ENCODE data around the gene MISP3. TPM values are rescaled to one million over a fixed set of nuclear protein-coding genes. Genes with fewer than 3 reads are reported as not detected.
A peak's percentile ranks its signal among the peaks of the same experiment; 100 is the strongest.
"Not testable (repeated sequence)": the region's sequence is repeated elsewhere in the genome, so short reads cannot be mapped to it uniquely, and the experiment has no call there.

Gene MISP3
- total RNA-seq, 2 experiments from 2014 or later = 1.0 to 1.1 TPM

- Mint-ChIP-seq H3K4me3 (no peak overlapping the region), H3K27ac (no peak overlapping the region), H3K36me3 (ENCODE audit: low read depth) (peaks cover 36% of the 10 kb centered on the region), H3K4me1 (ENCODE audit: low read depth) (peaks cover 20% of the 10 kb centered on the region), H3K9me3 (ENCODE audit: insufficient read depth) (no peaks in the 10 kb centered on the region), H3K27me3 (ENCODE audit: low read depth) (no peaks in the 10 kb centered on the region)
- DNase-seq = no peak
- POLR2A ChIA-PET = no interaction called here
- CTCF ChIA-PET = no interaction called here
- no peak for ATAC-seq
Observed at GRCh38 chr19:14035706-14036105, 36.9 kb upstream of the MISP3 start.

GRCh38 chr19:14039181-14039580, 33.4 kb upstream of the MISP3 start:
- DNase-seq (no peak), ATAC-seq (no peak)
- ChIA-PET CTCF (interaction anchor here (1.2 to 1.7 kb wide), 2 partner anchors 9 to 20 kb away, joined by 3 to 4 read pairs; no protein-coding TSS in a partner anchor), POLR2A (interaction anchor here (0.8 kb wide), 1 partner anchor 15 kb away, joined by 3 read pairs; no protein-coding TSS in a partner anchor)
- peaks cover 21% of the 10 kb centered on the region for H3K4me1 Mint-ChIP-seq (ENCODE audit: low read depth)
- no peak overlapping the region for H3K4me3 Mint-ChIP-seq
- no peaks in the 10 kb centered on the region for H3K27me3 Mint-ChIP-seq (ENCODE audit: low read depth)
- peak overlapping the region; percentile 30 for H3K27ac Mint-ChIP-seq
- no peaks in the 10 kb centered on the region for H3K9me3 Mint-ChIP-seq (ENCODE audit: insufficient read depth)
- peaks cover 43% of the 10 kb centered on the region for H3K36me3 Mint-ChIP-seq (ENCODE audit: low read depth)

DNA sequence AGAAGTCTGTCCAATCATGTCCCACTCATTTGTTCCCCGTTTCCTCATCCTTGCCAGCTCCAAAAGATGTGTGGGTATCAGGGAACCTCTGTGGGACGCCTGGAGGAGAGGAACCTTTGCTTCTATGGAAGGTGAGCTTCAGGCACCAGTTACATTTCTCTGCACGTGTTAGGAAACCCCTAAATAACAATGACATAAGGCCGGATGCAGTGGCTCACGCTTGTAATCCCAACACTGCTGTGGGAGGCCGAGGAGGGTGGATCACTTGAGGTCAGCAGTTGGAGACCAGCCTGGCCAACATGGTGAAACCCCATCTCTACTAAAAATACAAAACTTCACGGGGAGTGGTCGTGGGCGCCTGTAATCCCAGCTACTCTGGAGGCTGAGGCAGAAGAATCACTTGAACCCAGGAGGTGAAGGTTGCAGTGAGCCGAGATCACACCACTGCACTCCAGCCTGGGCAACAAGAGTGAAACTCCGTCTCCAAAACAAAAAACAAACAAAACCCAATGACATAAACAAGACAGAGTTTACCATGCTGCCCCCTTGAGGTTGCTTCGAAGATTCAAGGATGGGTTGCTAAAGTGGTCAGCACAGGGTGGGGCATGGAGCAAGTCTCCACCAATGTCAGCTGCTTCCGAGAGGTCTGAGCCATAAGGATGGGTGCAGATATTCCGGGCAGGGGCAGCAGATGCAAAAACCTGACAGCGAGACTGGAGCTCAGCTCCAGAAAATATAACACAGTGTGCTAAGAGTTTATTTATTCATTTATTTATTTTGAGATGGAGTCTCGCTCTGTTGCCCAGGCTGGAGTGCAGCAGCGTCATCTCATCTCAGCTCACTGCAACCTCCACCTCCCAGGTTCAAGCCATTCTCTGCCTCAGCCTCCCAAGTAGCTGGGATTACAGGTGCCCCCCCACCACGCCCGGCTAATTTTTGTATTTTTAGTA, 29.7 kb upstream of the MISP3 start:
- Mint-ChIP-seq H3K27ac (peak overlapping the region; percentile 66), H3K36me3 (ENCODE audit: low read depth) (peaks cover 51% of the 10 kb centered on the region), H3K4me1 (ENCODE audit: low read depth) (peaks cover 18% of the 10 kb centered on the region)
- POLR2A ChIA-PET = interaction anchor here (0.8 to 2.7 kb wide), 4 partner anchors 10 to 57 kb away, joined by 3 to 14 read pairs (median 4); partner anchors contain the start of genes IL27RA and RFX1
- peak; percentile 67 for DNase-seq
- H3K9me3 Mint-ChIP-seq (ENCODE audit: insufficient read depth); H3K27me3 Mint-ChIP-seq (ENCODE audit: low read depth); H3K4me3 Mint-ChIP-seq: not testable (repeated sequence)
- ATAC-seq = peak; percentile 86
- CTCF ChIA-PET = interaction anchor here (0.8 to 3.9 kb wide), 14 partner anchors 10 to 164 kb away, joined by 3 to 23 read pairs (median 4); partner anchors contain the start of gene IL27RA

DNA sequence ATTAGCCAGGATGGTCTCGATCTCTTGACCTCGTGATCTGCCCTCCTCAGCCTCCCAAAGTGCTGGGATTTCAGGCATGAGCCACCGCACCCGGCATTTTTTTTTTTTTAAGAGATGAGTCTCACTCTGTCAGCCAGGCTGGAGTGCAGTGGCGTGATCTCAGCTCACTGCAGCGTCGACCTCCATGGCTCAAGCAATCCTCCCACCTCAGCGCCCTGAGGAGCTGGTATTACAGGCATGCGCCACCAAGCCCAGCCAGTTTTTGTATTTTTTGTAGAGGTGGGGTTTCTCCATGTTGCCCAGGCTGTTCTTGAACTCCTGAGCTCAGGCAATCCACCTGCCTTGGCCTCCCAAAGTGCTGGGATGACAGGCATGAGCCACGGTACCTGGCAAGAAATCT, 24.7 kb upstream of the MISP3 start:
- not testable (repeated sequence) for H3K4me1 Mint-ChIP-seq (ENCODE audit: low read depth); H3K4me3 Mint-ChIP-seq; ATAC-seq; DNase-seq; H3K9me3 Mint-ChIP-seq (ENCODE audit: insufficient read depth); H3K27me3 Mint-ChIP-seq (ENCODE audit: low read depth); H3K27ac Mint-ChIP-seq
- CTCF ChIA-PET = interaction anchor here (0.6 to 4.3 kb wide), 24 partner anchors 8 to 181 kb away, joined by 3 to 36 read pairs (median 4); partner anchors contain the start of genes IL27RA and MISP3
- peaks cover 56% of the 10 kb centered on the region for H3K36me3 Mint-ChIP-seq (ENCODE audit: low read depth)
- POLR2A ChIA-PET = interaction anchor here (1.1 kb wide), 1 partner anchor 16 kb away, joined by 6 read pairs; the partner anchor contains the start of gene IL27RA

GRCh38 chr19:14048443-14049153, 24.0 kb upstream of the MISP3 start:
- Mint-ChIP-seq H3K9me3 (ENCODE audit: insufficient read depth) (no peaks in the 10 kb centered on the region), H3K36me3 (ENCODE audit: low read depth) (peaks cover 58% of the 10 kb centered on the region), H3K27me3 (ENCODE audit: low read depth) (no peaks in the 10 kb centered on the region), H3K27ac (no peak overlapping the region), H3K4me3 (no peak overlapping the region), H3K4me1 (ENCODE audit: low read depth) (peaks cover 7% of the 10 kb centered on the region)
- peak; percentile 71 for ATAC-seq
- ChIA-PET POLR2A (interaction anchor here (0.6 to 1.1 kb wide), 2 partner anchors 17 to 465 kb away, joined by 6 to 8 read pairs; partner anchors contain the start of gene IL27RA), CTCF (interaction anchor here (0.6 to 4.3 kb wide), 26 partner anchors 8 to 706 kb away, joined by 3 to 36 read pairs (median 4); partner anchors contain the start of genes IL27RA and MISP3)
- DNase-seq = peak; percentile 78

DNA sequence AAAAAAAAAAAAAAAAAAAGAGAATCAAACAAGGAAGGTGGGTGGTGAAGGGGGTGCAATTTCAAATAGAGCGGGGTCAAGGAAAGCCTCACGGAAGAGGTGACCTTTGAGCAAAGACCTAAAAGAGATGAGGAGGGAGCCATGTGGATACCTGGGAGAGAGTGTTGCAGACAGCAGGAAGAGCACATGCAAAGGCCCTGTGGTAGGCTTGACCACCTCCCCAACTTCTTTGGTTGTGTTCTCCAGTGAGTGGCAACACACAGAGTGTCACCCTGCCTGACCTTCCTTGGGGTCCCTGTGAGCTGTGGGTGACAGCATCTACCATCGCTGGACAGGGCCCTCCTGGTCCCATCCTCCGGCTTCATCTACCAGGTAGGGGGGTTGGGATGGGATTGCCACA, 22.1 kb upstream of the MISP3 start:
- H3K36me3 Mint-ChIP-seq (ENCODE audit: low read depth) = peaks cover 55% of the 10 kb centered on the region
- H3K9me3 Mint-ChIP-seq (ENCODE audit: insufficient read depth) = no peaks in the 10 kb centered on the region
- H3K27ac Mint-ChIP-seq = no peak overlapping the region
- DNase-seq (no peak), ATAC-seq (no peak)
- POLR2A ChIA-PET = no interaction called here
- peaks cover 7% of the 10 kb centered on the region for H3K4me1 Mint-ChIP-seq (ENCODE audit: low read depth)
- CTCF ChIA-PET = interaction anchor here (4.3 kb wide), 1 partner anchor 9 kb away, joined by 36 read pairs; no protein-coding TSS in a partner anchor
- H3K27me3 Mint-ChIP-seq (ENCODE audit: low read depth) = peaks cover 4% of the 10 kb centered on the region
- no peak overlapping the region for H3K4me3 Mint-ChIP-seq

DNA sequence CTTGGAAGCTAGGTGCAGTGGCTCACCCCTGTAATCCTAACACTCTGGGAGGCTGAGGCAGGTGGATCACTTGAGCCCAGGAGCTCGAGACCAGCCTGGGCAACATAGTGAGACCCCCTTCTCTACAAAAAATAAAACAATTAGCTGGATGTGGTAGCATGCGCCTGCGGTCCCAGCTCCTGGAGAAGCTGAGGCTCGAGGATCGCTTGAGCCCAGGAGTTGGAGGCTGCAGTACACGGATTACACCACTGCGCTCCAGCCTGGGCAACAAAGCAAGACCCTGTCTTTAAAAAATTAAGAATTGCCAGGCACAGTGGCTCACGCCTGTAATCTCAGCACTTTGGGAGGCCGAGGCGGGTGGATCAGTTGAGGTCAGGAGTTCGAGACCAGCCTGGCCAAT, 21.6 kb upstream of the MISP3 start:
- DNase-seq; ATAC-seq; H3K27ac Mint-ChIP-seq; H3K9me3 Mint-ChIP-seq (ENCODE audit: insufficient read depth); POLR2A ChIA-PET; H3K27me3 Mint-ChIP-seq (ENCODE audit: low read depth); H3K4me3 Mint-ChIP-seq; H3K4me1 Mint-ChIP-seq (ENCODE audit: low read depth): not testable (repeated sequence)
- peaks cover 53% of the 10 kb centered on the region for H3K36me3 Mint-ChIP-seq (ENCODE audit: low read depth)
- CTCF ChIA-PET = interaction anchor here (4.3 kb wide), 1 partner anchor 9 kb away, joined by 36 read pairs; no protein-coding TSS in a partner anchor

GRCh38 chr19:14051980-14052379, 20.6 kb upstream of the MISP3 start:
- ChIA-PET POLR2A (no interaction called here), CTCF (interaction anchor here (1.0 to 4.3 kb wide), 2 partner anchors 8 to 17 kb away, joined by 3 to 36 read pairs; no protein-coding TSS in a partner anchor)
- Mint-ChIP-seq H3K27me3 (ENCODE audit: low read depth) (peaks cover 9% of the 10 kb centered on the region), H3K4me1 (ENCODE audit: low read depth) (peaks cover 7% of the 10 kb centered on the region), H3K36me3 (ENCODE audit: low read depth) (peaks cover 45% of the 10 kb centered on the region), H3K4me3 (no peak overlapping the region), H3K27ac (no peak overlapping the region), H3K9me3 (ENCODE audit: insufficient read depth) (no peaks in the 10 kb centered on the region)
- DNase-seq = no peak
- no peak for ATAC-seq

DNA sequence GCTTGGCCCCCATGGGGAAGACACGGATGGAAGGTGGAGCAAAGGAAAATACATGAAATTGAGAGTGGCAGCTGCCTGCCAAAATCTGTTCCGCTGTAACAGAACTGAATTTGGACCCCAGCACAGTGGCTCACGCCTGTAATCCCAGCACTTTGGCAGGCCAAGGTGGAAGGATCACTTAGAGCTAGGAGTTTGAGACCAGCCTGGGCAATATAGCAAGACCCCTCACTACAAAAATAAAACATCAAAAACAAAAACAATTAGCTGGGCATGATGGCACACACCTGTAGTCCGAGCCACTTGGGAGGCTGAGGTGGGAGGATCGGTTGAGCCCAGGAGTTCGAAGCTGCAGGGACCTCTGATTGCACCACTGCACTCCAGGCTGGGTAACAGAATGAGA, 20.1 kb upstream of the MISP3 start:
- no peak for ATAC-seq
- Mint-ChIP-seq H3K4me1 (ENCODE audit: low read depth) (peaks cover 5% of the 10 kb centered on the region), H3K4me3 (no peak overlapping the region), H3K27ac (no peak overlapping the region), H3K9me3 (ENCODE audit: insufficient read depth) (no peaks in the 10 kb centered on the region), H3K36me3 (ENCODE audit: low read depth) (peaks cover 42% of the 10 kb centered on the region), H3K27me3 (ENCODE audit: low read depth) (peaks cover 12% of the 10 kb centered on the region)
- POLR2A ChIA-PET = interaction anchor here (0.7 to 1.5 kb wide), 3 partner anchors 9 to 84 kb away, joined by 3 to 6 read pairs (median 3); partner anchors contain the start of genes ASF1B and IL27RA
- no peak for DNase-seq
- CTCF ChIA-PET = interaction anchor here (0.8 to 1.3 kb wide), 6 partner anchors 9 to 173 kb away, joined by 3 to 5 read pairs (median 4); partner anchors contain the start of genes IL27RA and MISP3

GRCh38 chr19:14053032-14053431, 19.6 kb upstream of the MISP3 start:
- Mint-ChIP-seq H3K9me3 (ENCODE audit: insufficient read depth) (no peaks in the 10 kb centered on the region), H3K27ac (no peak overlapping the region), H3K4me3 (no peak overlapping the region), H3K36me3 (ENCODE audit: low read depth) (peaks cover 39% of the 10 kb centered on the region), H3K27me3 (ENCODE audit: low read depth) (peaks cover 17% of the 10 kb centered on the region), H3K4me1 (ENCODE audit: low read depth) (peaks cover 9% of the 10 kb centered on the region)
- no peak for DNase-seq
- CTCF ChIA-PET = interaction anchor here (0.8 to 1.3 kb wide), 8 partner anchors 10 to 174 kb away, joined by 3 to 5 read pairs (median 4); partner anchors contain the start of genes ASF1B, IL27RA and MISP3
- ATAC-seq = no peak
- POLR2A ChIA-PET = interaction anchor here (0.7 to 1.5 kb wide), 3 partner anchors 10 to 84 kb away, joined by 3 to 6 read pairs (median 3); partner anchors contain the start of genes ASF1B and IL27RA

- no peak for ATAC-seq
- Mint-ChIP-seq H3K36me3 (ENCODE audit: low read depth) (peaks cover 35% of the 10 kb centered on the region), H3K27ac (no peak overlapping the region), H3K4me3 (no peak overlapping the region), H3K27me3 (ENCODE audit: low read depth) (peaks cover 21% of the 10 kb centered on the region), H3K4me1 (ENCODE audit: low read depth) (peaks cover 13% of the 10 kb centered on the region), H3K9me3 (ENCODE audit: insufficient read depth) (no peaks in the 10 kb centered on the region)
- POLR2A ChIA-PET = interaction anchor here (0.7 to 1.5 kb wide), 2 partner anchors 14 to 22 kb away, joined by 3 to 6 read pairs; partner anchors contain the start of gene IL27RA
- CTCF ChIA-PET = interaction anchor here (0.9 to 1.3 kb wide), 4 partner anchors 18 to 83 kb away, joined by 4 to 5 read pairs (median 4); partner anchors contain the start of genes ASF1B, IL27RA and MISP3
- no peak for DNase-seq
Observed at GRCh38 chr19:14053500-14053899, 19.1 kb upstream of the MISP3 start.
